ENCODE measurements around the gene TACC3.

TACC3 gene

GRCh38 chr4:1759818-1760223 lies 38.5 kb downstream of the TACC3 start:
- DNase-seq (ENCODE audit: low read depth in 2 of 2) = no peak

- DNase-seq (ENCODE audit: low read depth in 2 of 2) = no peak
Measured at GRCh38 chr4:1760521-1761071, 39.3 kb downstream of the TACC3 start.

- no peak for DNase-seq (ENCODE audit: low read depth in 2 of 2)
Measured at GRCh38 chr4:1761130-1761689, 39.9 kb downstream of the TACC3 start.

GRCh38 chr4:1762264-1763010 lies 41.1 kb downstream of the TACC3 start:
- no peak for DNase-seq (ENCODE audit: low read depth in 2 of 2)

DNA sequence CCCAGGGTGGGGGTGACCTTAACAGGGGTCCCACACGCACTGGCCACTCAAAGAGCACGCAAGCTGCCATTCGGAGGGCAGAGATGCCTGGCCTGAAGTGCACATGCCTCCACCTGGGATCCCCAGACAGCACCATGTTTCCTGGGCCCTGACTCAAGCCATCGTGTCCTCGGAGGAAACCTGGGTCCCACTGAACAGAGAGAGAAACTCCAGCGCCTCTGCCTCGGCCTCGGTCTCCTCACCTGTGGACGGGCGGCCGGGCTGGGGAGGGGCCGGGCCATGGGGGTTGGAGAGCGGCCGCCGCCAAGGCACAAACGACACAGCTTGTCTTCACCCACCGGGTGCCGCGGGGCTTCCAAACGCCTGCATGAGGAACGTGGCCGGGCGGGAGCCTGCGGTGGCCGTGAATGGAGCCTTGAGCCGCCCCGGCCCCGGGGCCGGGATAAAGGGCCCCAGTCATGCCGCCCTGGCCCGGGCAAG lies 41.8 kb downstream of the TACC3 start:
- no peak for DNase-seq (ENCODE audit: low read depth in 2 of 2)

- no peak for DNase-seq (ENCODE audit: low read depth in 2 of 2)
Measured at GRCh38 chr4:1763550-1764080, 42.3 kb downstream of the TACC3 start.

- DNase-seq (ENCODE audit: low read depth in 2 of 2) = no peak
Measured at GRCh38 chr4:1764670-1765069, 43.3 kb downstream of the TACC3 start.

DNA sequence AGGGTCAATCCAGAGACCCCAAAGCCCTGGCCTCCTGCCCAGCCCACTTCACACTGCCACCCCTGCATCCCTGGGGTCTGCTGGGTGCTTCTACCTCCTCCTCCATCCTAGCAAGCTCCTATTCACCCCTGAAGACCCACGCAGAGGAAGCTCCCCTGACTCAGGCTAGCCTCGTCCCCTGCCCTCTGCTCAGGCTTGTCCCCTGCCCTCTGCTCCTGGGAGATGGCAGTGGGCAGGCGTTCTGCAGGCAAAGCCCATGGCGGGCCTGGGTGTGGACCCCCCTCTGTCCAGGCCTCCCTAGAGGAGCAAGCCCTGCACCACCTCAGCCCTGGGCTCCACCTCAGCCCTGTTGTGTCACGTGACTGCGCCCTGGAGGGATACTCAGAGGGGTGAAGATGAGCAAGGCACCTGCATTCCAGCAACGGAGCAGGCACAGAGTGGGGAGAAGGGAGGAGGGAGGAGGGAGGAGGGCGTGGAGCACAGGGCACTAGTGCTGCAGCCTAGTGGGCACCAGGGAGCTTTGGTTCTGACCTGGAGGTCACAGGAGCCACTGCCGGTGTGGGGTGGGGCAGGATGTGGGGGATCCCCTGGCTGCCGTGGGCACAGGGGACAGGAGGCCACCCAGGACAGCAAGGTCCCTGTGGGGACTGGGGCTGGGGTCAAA lies 44.2 kb downstream of the TACC3 start:
- no peak for DNase-seq (ENCODE audit: low read depth in 2 of 2)

DNA sequence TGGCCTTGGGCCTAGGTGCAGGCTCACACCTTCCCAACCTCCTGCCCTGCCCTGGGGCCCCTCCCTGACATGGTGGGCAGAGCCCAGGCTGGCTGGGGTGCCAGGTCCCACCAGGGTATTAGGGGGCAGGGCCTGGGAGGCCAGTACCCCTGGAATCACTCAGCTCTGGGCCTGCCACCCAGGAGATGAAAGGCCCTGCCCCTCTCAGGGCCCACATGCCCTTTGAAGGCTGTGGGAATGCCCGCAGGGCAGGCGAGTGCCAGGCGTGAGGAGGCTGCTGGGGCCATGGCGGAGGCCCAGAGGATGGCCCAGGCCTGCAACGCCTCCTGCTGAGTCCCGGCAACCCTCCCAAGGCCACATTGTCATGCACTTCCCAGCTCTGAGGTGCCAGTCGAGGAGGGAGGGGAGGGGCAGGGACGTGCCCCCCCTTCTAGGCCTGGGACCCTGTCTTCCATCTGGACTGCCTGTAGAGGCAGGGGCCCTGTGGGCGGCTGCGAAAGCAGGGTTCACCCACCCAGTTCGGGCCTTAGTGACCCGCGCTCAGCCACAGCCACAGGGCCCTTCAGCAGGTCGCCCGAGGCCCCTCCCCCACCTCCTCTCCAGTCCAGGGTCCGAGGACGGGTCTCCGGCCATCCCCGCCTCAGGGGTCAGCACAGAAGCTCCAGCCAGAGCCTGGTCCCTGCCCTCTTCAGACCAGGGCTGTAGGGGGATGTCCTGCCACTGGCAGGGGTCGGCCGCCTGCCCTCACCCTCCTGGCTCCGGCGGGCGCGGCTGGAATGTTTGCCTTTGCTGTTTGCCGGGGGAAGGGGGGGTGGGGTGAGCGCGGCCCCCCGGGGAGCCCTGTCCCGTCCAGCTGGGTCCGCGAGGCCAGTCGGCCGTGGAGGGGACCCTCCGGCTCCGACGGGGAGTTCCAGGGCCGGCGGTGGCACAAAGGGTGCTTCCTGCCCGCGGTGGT lies 45.1 kb downstream of the TACC3 start:
- DNase-seq (ENCODE audit: low read depth in 2 of 2) = no peak

GRCh38 chr4:1767061-1767769 lies 45.9 kb downstream of the TACC3 start:
- DNase-seq (ENCODE audit: low read depth in 2 of 2) = no peak

DNA sequence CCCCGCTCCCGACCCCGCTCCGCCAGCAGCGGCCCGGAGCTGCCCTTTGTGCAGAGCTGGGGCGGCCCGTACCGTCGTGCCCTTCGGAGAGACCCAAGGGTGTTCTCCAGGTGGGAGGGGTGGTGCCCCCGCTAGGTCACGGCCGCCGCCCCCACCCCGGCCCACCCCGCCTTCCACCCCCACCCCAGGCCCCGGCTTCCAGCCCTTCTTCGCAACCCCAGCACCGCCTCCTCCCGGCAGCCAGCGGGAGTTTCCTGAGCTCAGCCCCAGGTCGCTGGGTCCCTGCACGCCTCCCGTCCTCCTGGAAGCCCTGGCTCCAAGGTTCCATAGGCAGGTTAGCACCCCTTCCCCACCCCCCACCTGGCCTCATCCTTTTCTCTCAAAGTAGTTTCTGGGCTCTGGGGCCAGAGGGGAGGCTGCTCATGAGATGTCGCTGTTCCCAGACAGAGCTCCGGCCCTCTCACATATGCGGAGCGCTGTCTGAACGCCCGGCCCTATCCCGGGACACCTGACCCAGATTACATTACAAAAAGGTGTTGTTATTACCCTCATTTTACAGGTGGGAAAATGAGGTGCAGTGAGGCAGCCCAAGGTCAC lies 46.5 kb downstream of the TACC3 start:
- DNase-seq (ENCODE audit: low read depth in 2 of 2) = no peak

DNA sequence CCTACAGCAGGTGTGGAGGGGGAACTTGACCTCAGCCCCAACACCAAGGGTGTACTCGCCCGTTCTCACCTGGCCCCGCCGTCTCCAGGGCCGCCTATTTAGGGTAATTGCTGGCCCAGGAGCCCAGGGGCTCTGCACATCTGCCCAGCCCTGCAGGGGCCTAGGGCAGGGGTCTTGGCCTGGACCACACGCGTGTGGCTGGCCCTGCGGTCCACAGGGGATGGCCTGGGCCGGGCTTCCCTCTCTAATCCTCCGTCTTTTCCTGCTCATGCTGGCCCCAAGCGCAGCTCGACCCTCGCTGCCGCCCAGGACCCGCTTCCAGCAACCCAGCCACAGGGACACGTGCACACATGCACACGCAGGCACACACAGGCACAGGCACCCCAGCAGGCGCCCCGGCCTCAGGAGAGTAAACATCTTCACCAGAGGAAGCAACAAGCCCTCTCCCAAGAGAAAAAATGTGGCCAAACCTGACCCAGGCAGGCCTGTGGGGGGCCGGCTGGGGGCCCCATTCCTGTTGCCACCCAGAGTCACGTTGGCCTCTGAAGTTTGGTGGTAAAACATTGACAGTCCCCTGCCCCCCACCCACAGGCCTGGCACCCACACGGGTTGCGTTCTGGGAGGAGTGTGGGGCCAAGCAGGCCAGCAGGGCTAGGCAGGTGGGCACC lies 47.2 kb downstream of the TACC3 start:
- no peak for DNase-seq (ENCODE audit: low read depth in 2 of 2)

DNA sequence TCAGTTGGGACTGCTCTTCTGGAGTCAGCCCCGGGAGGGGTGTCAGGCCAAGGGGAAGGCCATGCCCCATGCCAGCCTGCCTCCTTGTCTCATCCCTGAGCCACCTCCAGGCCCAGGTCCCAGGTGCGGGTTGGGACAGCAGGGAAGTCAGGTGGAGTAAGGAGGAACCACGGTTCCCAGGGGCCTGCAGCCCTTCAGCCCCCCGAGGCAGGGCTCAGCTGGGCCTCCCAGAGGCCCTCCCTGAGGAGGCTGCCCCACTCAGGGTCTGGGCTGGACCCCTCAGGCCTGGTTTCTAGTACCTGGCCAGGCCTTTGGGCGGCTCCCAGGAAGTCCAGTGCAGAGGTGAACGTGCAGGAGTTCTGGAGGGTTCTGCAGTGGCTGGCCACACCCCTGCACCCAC lies 48.4 kb downstream of the TACC3 start:
- no peak for DNase-seq (ENCODE audit: low read depth in 2 of 2)

- DNase-seq (ENCODE audit: low read depth in 2 of 2) = no peak
Measured at GRCh38 chr4:1770245-1770644, 48.9 kb downstream of the TACC3 start.

DNA sequence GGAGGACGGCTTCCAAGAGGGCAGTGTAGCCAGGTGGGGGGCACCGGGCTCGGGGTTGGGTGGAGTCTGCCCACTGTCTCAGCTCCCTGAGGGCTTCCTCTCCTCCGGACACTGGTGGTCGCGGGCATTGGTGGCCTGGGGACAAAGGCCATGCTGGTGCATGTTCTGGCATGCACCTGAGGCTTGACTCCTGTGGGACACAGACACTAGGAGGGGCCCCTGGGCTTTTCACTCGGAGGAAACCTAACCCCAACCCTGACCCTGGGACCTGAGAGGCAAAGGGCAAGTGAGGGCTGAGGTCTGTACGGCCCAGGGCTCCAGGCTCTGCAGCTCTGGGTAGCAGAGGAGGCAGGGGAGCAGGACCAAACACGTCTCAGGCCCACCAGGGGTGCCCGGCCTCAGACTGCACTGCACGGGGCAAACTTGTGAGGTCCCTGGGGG lies 49.5 kb downstream of the TACC3 start:
- no peak for DNase-seq (ENCODE audit: low read depth in 2 of 2)

- DNase-seq (ENCODE audit: low read depth in 2 of 2) = no peak
Measured at GRCh38 chr4:1771555-1772305, 50.4 kb downstream of the TACC3 start.

GRCh38 chr4:1772853-1773538 lies 51.7 kb downstream of the TACC3 start:
- DNase-seq (ENCODE audit: low read depth in 2 of 2) = no peak

DNA sequence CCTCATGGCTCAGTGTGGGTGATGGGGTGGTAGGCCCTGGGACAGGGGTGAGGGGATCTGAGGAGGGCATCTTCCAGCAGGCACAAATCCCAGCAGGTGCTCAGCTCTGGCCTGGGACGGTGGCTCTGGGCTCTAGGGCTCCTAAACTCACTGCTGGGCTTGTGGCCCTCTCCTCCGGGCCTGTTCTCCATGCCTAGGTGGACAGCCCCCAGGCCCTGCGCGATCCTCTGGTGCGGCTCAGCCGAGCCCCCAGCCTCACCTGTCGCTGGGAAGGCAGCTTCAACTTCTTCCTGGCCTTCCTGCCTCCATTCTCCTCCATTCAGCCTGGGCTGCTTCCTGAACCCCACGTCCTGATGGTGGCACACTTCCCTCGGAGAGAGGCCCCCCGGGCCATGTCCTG lies 52.4 kb downstream of the TACC3 start:
- no peak for DNase-seq (ENCODE audit: low read depth in 2 of 2)

Measured in stimulated activated CD4-positive, alpha-beta T cell treated with anti-CD3 and anti-CD28 coated beads, Interleukin-12 subunit alpha, Interleukin-12 subunit beta, amount 100 ng/mL, for 24 hours (primary cell).